ENCODE measurements around the gene ARL15.

GRCh38 chr5:53942724-53943123 is 367.6 kb downstream of the ARL15 start:
- TF ChIP-seq CTCF (IDR thresholded peaks at IDR 0.05; ENCODE audit: borderline replicate concordance, extremely low read depth, low read length, poor library complexity, severe bottlenecking) (no peak), EZH2 (IDR thresholded peaks at IDR 0.05; ENCODE audit: borderline replicate concordance, low read depth, low read length, severe bottlenecking) (no peak)
